ENCODE results near the gene MAGED1. TPM values are rescaled to one million over a fixed set of nuclear protein-coding genes. Genes with fewer than 3 reads are reported as not detected.

The MAGED1 gene
- total RNA-seq (10 to 100 TPM; 34.6 to 51.4 (median 41.9) TPM), polyA plus RNA-seq (10 to 100 TPM; 27.0 to 47.2 (median 31.4) TPM)

- H3K27ac ChIP-seq, result peak within 1 kb of the TSS; percentile 83 to 88 (median 85)
- WGBS, 2 donors, result 1 to 3% methylated on average over 35 of the region's 35 CpGs
- peaks cover 0 to 21% (median 13%) of the 10 kb centered on the region in 4 donors for H3K4me1 ChIP-seq
- DNase-seq, result peak; percentile 95
- no peaks in the 10 kb centered on the region for H3K27me3 ChIP-seq
- H3K4me3 ChIP-seq, result peak within 1 kb of the TSS; percentile 43 to 59 (median 55)
- H3K36me3 ChIP-seq, result peaks cover 0 to 17% (median 3%) of the 10 kb centered on the region in 4 donors
- no peaks in the 10 kb centered on the region for H3K9me3 ChIP-seq
- TF ChIP-seq POLR2A (IDR thresholded peaks at IDR 0.05), result peak; percentile 58 to 59
- no peak for TF ChIP-seq EP300 (IDR thresholded peaks at IDR 0.05)
- TF ChIP-seq CTCF (IDR thresholded peaks at IDR 0.05), result no peak
- TF ChIP-seq POLR2AphosphoS5 (IDR thresholded peaks at IDR 0.05), result peak; percentile 80 to 90 (median 86)
- intact Hi-C loops (cut with DNase I), result loop anchor here (10.0 kb wide), 2 partner anchors 148 to 1078 kb away; partner anchors contain the start of genes GSPT2 and SHROOM4
Measured at GRCh38 chrX:51892921-51893745, at the start of gene MAGED1. TSS of gene MAGED1 (plus strand) at chrX:51893623. CDS start at chrX:51894305, 682 bp downstream.

GRCh38 chrX:51847463-51847862 is 46.0 kb upstream of the MAGED1 start:
- no peaks in the 10 kb centered on the region for H3K4me1 ChIP-seq
- DNase-seq, result no peak
- TF ChIP-seq CTCF (IDR thresholded peaks at IDR 0.05) (no peak), POLR2AphosphoS5 (IDR thresholded peaks at IDR 0.05) (no peak), POLR2A (IDR thresholded peaks at IDR 0.05) (no peak)
- H3K27me3 ChIP-seq, result no peaks in the 10 kb centered on the region
- WGBS, 2 donors, result 88 to 96% methylated on average over 3 of the region's 3 CpGs
- H3K4me3 ChIP-seq, result no peak overlapping the region
- no peaks in the 10 kb centered on the region for H3K36me3 ChIP-seq
- H3K27ac ChIP-seq, result no peak overlapping the region
- intact Hi-C loops (cut with DNase I), result no loop called here
- H3K9me3 ChIP-seq, result no peaks in the 10 kb centered on the region

- no peaks in the 10 kb centered on the region for H3K9me3 ChIP-seq
- intact Hi-C loops (cut with DNase I), result no loop called here
- no peaks in the 10 kb centered on the region for H3K27me3 ChIP-seq
- no peak for TF ChIP-seq POLR2AphosphoS5 (IDR thresholded peaks at IDR 0.05)
- no peak for TF ChIP-seq POLR2A (IDR thresholded peaks at IDR 0.05)
- no peak for TF ChIP-seq EP300 (IDR thresholded peaks at IDR 0.05)
- no peak overlapping the region for H3K27ac ChIP-seq
- no peak overlapping the region for H3K4me3 ChIP-seq
- H3K4me1 ChIP-seq, result no peaks in the 10 kb centered on the region
- H3K36me3 ChIP-seq, result no peaks in the 10 kb centered on the region
- 81 to 86% methylated on average over 3 of the region's 3 CpGs for WGBS, 2 donors
- DNase-seq, result no peak
Measured at GRCh38 chrX:51851507-51852085, 41.8 kb upstream of the MAGED1 start.

GRCh38 chrX:51852096-51852495 is 41.3 kb upstream of the MAGED1 start:
- H3K9me3 ChIP-seq, result no peaks in the 10 kb centered on the region
- intact Hi-C loops (cut with DNase I), result no loop called here
- TF ChIP-seq CTCF (IDR thresholded peaks at IDR 0.05) (no peak), POLR2A (IDR thresholded peaks at IDR 0.05) (no peak)
- no peaks in the 10 kb centered on the region for H3K36me3 ChIP-seq
- DNase-seq, result no peak
- WGBS, 2 donors, result 87 to 94% methylated on average over 1 of the region's 1 CpG
- no peak overlapping the region for H3K27ac ChIP-seq
- no peaks in the 10 kb centered on the region for H3K4me1 ChIP-seq
- no peaks in the 10 kb centered on the region for H3K27me3 ChIP-seq
- no peak overlapping the region for H3K4me3 ChIP-seq

GRCh38 chrX:51852621-51853020 is 40.8 kb upstream of the MAGED1 start:
- no peak overlapping the region for H3K4me3 ChIP-seq
- 96 to 99% methylated on average over 3 of the region's 3 CpGs for WGBS, 2 donors
- H3K4me1 ChIP-seq, result no peaks in the 10 kb centered on the region
- DNase-seq, result no peak
- intact Hi-C loops (cut with DNase I), result no loop called here
- no peaks in the 10 kb centered on the region for H3K27me3 ChIP-seq
- H3K27ac ChIP-seq, result no peak overlapping the region
- no peaks in the 10 kb centered on the region for H3K9me3 ChIP-seq
- TF ChIP-seq CTCF (IDR thresholded peaks at IDR 0.05) (no peak), POLR2AphosphoS5 (IDR thresholded peaks at IDR 0.05) (no peak), POLR2A (IDR thresholded peaks at IDR 0.05) (no peak)
- no peaks in the 10 kb centered on the region for H3K36me3 ChIP-seq
